HG02852 (cell line): ENCODE measurements around the gene PFDN5.
"Not testable (repeated sequence)": the region's sequence is repeated elsewhere in the genome, so short reads cannot be mapped to it uniquely, and the experiment has no call there.

Source experiments
- ATAC-seq: cut with Tn5 transposase; IDR thresholded peaks from one replicate; pipeline ENCODE4 v1.9.1; 2021; ENCODE audit warnings: mild to moderate bottlenecking, moderate library complexity; ENCODE audit not compliant: unreplicated experiment

The PFDN5 gene

DNA sequence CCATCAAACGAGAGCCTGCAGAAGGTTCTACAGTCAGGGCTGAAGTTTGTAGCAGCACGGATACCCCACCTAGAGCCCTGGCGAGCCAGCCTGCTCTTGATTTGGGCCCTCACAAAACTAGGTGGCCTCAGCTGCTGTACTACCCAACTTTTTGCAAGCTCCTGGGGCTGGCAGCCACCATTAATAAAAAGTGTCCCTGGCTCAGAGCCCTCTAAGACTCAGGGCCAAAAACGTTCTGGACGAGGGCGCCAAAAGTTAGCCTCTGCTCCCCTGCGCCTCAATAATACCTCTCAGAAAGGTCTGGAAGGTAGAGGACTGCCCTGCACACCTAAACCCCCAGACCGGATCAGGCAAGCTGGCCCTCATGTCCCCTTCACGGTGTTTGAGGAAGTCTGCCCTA, 8.9 kb upstream of the PFDN5 start:
- no peak for ATAC-seq

- ATAC-seq = no peak
These were observed 7.6 kb upstream of the PFDN5 start for GRCh38 chr12:53287741-53288216.

GRCh38 chr12:53288322-53288721, 7.0 kb upstream of the PFDN5 start:
- ATAC-seq = no peak

- ATAC-seq = no peak
These were observed 5.5 kb upstream of the PFDN5 start for GRCh38 chr12:53289891-53290290.

GRCh38 chr12:53290661-53291060, 4.7 kb upstream of the PFDN5 start:
- ATAC-seq = no peak

GRCh38 chr12:53292426-53292825, 2.9 kb upstream of the PFDN5 start:
- no peak for ATAC-seq

DNA sequence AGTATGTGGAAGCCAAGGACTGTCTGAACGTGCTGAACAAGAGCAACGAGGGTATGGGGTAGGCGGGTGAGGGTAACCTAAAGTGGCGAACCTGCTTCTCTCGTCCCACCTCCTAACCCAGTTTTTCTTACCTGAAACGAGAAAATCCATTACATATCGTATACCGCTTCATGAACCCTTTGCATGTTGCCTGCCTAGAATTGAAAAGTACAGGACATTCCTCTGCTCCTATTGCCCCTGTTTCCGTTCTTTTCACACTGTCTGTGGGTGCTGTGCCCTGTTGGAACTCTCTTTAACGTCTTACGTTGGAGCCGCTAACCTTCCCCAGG, 513 bp downstream of the PFDN5 start:
- ATAC-seq = no peak

DNA sequence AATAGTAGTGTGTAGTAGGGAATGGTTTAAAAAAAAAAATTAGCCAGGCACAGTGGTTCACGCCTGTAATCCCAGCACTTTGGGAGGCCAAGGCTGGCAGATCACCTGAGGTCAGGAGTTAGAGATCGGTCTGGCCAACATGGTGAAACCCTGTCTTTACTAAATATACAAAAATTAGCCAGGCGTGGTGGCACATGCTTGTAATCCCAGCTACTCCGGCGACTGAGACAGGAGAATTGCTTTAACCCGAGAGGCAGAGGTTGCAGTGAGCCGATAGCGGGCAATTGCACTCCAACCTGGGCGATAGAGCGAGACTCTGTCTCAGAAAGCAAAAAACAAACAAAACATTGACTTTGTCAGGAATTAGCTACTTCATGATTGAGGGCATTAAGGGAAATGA, 1.8 kb downstream of the PFDN5 start:
- ATAC-seq = not testable (repeated sequence)

DNA sequence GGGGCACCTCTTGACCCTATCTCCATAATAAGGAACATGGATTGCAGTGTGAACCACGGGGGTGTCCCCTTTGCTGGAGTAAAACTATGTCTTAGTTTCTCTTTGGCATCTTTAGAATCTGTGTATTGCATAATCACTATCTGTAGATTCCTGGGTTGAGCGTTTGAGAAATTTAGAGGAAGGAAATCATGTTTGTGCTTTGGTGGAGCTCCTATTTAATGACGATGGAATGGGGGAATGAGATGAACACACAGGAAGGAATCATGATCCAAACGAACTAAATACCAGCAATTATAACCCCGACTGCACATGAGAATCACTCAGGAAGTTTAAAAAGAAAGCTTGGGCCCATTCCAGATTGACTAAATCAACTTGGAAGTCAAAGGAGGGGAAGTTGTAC, 2.8 kb downstream of the PFDN5 start:
- ATAC-seq = no peak

DNA sequence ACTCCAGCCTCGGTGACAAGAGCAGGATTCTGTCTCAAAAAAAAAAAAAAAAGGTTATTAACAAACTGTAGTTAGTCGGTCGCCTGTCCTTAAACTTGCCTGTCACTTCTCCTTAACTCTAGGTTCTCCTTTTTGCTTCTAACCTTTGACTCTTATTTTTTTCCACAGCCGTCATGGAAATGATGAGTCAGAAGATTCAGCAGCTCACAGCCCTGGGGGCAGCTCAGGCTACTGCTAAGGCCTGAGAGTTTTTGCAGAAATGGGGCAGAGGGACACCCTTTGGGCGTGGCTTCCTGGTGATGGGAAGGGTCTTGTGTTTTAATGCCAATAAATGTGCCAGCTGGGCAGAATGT, 3.7 kb downstream of the PFDN5 start:
- no peak for ATAC-seq

DNA sequence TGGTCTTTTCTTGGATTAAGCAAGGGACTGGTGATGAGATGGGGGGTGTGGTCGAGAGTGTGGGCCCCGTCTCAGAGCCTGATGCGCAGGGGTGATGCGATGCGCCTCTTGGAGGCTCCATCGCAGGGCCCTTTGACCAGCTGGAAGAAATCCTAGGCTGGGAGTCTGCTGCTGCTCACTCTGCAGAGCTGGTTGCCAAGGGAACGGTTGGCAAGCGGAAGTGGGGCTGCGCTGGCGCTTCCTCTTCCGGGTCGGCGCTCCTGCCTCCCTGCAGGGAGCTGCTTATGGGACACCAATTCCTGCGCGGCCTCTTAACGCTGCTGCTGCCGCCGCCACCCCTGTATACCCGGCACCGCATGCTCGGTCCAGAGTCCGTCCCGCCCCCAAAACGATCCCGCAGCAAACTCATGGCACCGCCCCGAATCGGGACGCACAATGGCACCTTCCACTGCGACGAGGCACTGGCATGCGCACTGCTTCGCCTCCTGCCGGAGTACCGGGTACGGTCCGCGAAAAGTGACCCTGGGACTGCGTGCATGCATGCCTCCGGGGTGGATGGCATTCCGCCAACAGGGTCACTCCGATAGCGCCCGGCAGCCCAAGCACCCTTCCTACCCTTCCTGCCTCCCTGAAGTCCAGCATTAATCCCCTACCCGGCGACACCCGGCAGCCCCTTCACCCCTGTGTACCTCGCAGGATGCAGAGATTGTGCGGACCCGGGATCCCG, 4.3 kb downstream of the PFDN5 start, which contains the start of gene MYG1:
Gene MYG1, plus strand, starts transcription at position 242 of the 727 bp plus-strand sequence. Its CDS starts 43 bp downstream, at position 285.
- peak; percentile 72 for ATAC-seq

- ATAC-seq = no peak
These were observed 4.8 kb downstream of the PFDN5 start for GRCh38 chr12:53300187-53300586.

DNA sequence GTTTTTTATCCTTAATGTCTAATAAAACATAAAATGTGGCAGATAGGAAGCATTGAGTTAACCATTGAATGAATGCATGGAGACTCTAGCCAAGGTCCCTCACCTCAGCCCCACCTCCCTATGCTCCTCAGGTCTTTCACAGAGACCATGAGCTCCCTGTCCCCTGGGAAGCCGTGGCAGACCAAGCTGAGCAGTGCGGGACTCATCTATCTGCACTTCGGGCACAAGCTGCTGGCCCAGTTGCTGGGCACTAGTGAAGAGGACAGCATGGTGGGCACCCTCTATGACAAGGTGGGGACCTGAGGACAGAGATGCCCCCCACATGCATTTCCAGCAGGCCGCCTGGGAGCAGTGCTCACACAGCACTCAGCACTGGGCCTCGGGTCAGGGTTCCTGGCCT, 7.6 kb downstream of the PFDN5 start:
- no peak for ATAC-seq

GRCh38 chr12:53306826-53307225, 11.5 kb downstream of the PFDN5 start:
- ATAC-seq = no peak

DNA sequence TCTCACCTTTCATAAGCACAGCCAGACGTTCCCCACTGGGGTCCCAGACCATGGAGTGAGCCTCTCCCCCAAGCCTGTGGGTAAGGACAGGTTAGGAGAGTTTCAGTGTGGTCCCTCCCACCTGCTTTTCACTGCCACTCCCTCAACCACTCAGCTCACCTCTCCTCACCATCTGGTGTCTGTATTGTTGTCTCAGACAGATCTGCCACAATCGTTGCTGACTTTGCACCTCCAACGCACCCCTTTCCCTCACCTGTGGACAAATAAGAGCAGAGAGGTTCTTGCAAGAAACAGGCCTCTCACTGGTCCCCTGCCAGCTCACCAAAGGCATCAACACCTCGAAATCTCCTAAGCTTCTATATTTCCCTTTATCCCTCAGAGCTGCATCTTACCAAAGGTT, 12.9 kb downstream of the PFDN5 start:
- no peak for ATAC-seq

- no peak for ATAC-seq
These were observed 18.7 kb downstream of the PFDN5 start for GRCh38 chr12:53313996-53314395.

- no peak for ATAC-seq
These were observed 25.2 kb downstream of the PFDN5 start for GRCh38 chr12:53320352-53321195.

GRCh38 chr12:53324113-53324778, 28.9 kb downstream of the PFDN5 start:
- ATAC-seq = peak; percentile 36

GRCh38 chr12:53324779-53325510, 29.6 kb downstream of the PFDN5 start:
- ATAC-seq = peak; percentile 50

GRCh38 chr12:53325511-53326061, 30.2 kb downstream of the PFDN5 start:
- ATAC-seq = no peak
